ENCODE data around the gene PSG1.
"Not testable (repeated sequence)": the region's sequence is repeated elsewhere in the genome, so short reads cannot be mapped to it uniquely, and the experiment has no call there.

- not testable (repeated sequence) for TF ChIP-seq REST (IDR thresholded peaks at IDR 0.05; ENCODE audit: insufficient read depth in 1 of 2, low read depth in 2 of 2, low read length in 2 of 2); POLR2AphosphoS5 (IDR thresholded peaks at IDR 0.05; ENCODE audit: low read depth, low read length); TAF1 (IDR thresholded peaks at IDR 0.05; ENCODE audit: borderline replicate concordance, insufficient read depth, low read length); FOXP2 (optimal IDR thresholded peaks at IDR 0.05; ENCODE audit: borderline replicate concordance, extremely low read depth, extremely low read length, insufficient read depth); SIN3A (IDR thresholded peaks at IDR 0.05; ENCODE audit: borderline replicate concordance, insufficient read depth, low read length)
Measured at GRCh38 chr19:42917634-42918033, 38.1 kb upstream of the PSG1 start, which contains the start of gene PSG6.

All from PFSK-1 (cell line).